SH-SY5Y (cell line): ENCODE results near the gene PNRC2.

ENCODE experiments used
- GATA2 ChIP-seq: IDR thresholded peaks from 2 replicates; pipeline ENCODE4 v1.6.1; 2011; ENCODE audit warnings: mild to moderate bottlenecking, low read depth, low read length
- GATA3 ChIP-seq: IDR thresholded peaks from 2 replicates; pipeline ENCODE4 v1.6.1; 2011; ENCODE audit warnings: low read depth, mild to moderate bottlenecking, low read length, moderate library complexity

DNA sequence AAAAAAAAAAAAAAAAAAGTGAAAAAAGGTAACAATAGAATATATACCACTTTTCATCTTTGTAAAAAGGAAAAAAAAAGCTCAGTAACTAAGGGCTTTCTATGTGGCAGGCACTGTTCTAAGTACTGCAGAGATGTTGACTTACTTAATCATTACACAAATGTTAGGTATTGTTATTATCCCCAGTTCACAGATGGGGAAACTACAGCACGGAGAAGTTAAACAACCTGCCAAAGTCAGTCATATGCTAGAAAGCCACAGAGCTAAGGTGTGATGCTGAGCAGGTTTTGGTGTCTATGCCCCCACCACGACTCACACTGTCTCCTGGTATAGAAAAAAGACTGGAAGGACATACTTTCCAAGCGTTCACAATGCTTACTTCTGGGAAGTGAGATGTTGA, 6.6 kb upstream of the PNRC2 start:
- TF ChIP-seq GATA3 (no peak), GATA2 (no peak)
